RWPE1 (cell line): Measurements from ENCODE around the gene GPC3.

ENCODE experiments used
- CTCF ChIA-PET: fragments of 350-600 bp; sonication (Branson Sonifier 250); formaldehyde crosslinking; extraction: SDS; loops from one replicate; lab custom pipeline; 2021; lab: Yijun Ruan, JAX
- POLR2A ChIA-PET: fragments of 400-600 bp; formaldehyde crosslinking; extraction: SDS; loops from one replicate; lab custom pipeline; 2020; ENCODE audit warnings: antibody characterized with exemption; ENCODE audit not compliant: low non-redundant PET; lab: Yijun Ruan, JAX
- DNase-seq: peaks from one replicate; pipeline ENCODE4 v3.0.0; 2012; ENCODE audit warnings: low spot score
- H3K27ac ChIP-seq: fragments of 450-650 bp; 2 replicates; pipeline ENCODE4 v1.5.1; 2017
- CTCF ChIP-seq: fragments of 450-650 bp; conservative IDR thresholded peaks from 2 replicates; pipeline ENCODE4 v1.5.1; 2017; ENCODE audit warnings: low read depth, mild to moderate bottlenecking

Gene GPC3

GRCh38 chrX:133570549-133570948 is 414.8 kb downstream of the GPC3 start:
- no peak for DNase-seq
- TF ChIP-seq CTCF: no peak
- ChIA-PET POLR2A (no interaction called here), CTCF (no interaction called here)
- H3K27ac ChIP-seq: no peak overlapping the region

- ChIA-PET POLR2A (no interaction called here), CTCF (no interaction called here)
- no peak for TF ChIP-seq CTCF
- H3K27ac ChIP-seq: no peak overlapping the region
- no peak for DNase-seq
Observed at GRCh38 chrX:133569217-133569616, 416.2 kb downstream of the GPC3 start.

GRCh38 chrX:133568109-133568508 is 417.3 kb downstream of the GPC3 start:
- ChIA-PET CTCF (no interaction called here), POLR2A (no interaction called here)
- DNase-seq: no peak
- H3K27ac ChIP-seq: no peak overlapping the region
- no peak for TF ChIP-seq CTCF

- H3K27ac ChIP-seq: no peak overlapping the region
- TF ChIP-seq CTCF: no peak
- ChIA-PET CTCF (no interaction called here), POLR2A (no interaction called here)
- no peak for DNase-seq
Observed at GRCh38 chrX:133566876-133567275, 418.5 kb downstream of the GPC3 start.

- ChIA-PET CTCF (no interaction called here), POLR2A (no interaction called here)
- no peak overlapping the region for H3K27ac ChIP-seq
- DNase-seq: no peak
- TF ChIP-seq CTCF: no peak
Observed at GRCh38 chrX:133563705-133564104, 421.7 kb downstream of the GPC3 start.

GRCh38 chrX:133561251-133561650 is 424.1 kb downstream of the GPC3 start:
- no peak for TF ChIP-seq CTCF
- DNase-seq: no peak
- ChIA-PET POLR2A (no interaction called here), CTCF (no interaction called here)
- H3K27ac ChIP-seq: no peak overlapping the region

- H3K27ac ChIP-seq: no peak overlapping the region
- TF ChIP-seq CTCF: no peak
- ChIA-PET POLR2A (no interaction called here), CTCF (no interaction called here)
- DNase-seq: no peak
Observed at GRCh38 chrX:133559909-133560308, 425.5 kb downstream of the GPC3 start.
